Retinal pigment epithelial cell (primary cell): Measurements from ENCODE around the gene SLX9.

Experiments
- DNase-seq: peaks from one replicate; pipeline ENCODE4 v3.0.0-alpha.2; 2010; ENCODE audit warnings: low read depth
- H3K4me3 ChIP-seq: 2 replicates; pipeline ENCODE4 v1.5.1; 2011; ENCODE audit warnings: mild to moderate bottlenecking, low read length, control low read depth, moderate library complexity
- TF ChIP-seq, protein P1 (sequence below): conservative IDR thresholded peaks from 2 replicates; pipeline ENCODE4 v1.5.1; 2011; ENCODE audit warnings: low read depth, low read length, control low read depth, inconsistent platforms

SLX9 gene

GRCh38 chr21:45003331-45004058, 63.7 kb downstream of the SLX9 start:
- no peak for DNase-seq
- H3K4me3 ChIP-seq, result no peak overlapping the region

GRCh38 chr21:45004059-45004422, 64.2 kb downstream of the SLX9 start:
- TF ChIP-seq, protein P1, sequence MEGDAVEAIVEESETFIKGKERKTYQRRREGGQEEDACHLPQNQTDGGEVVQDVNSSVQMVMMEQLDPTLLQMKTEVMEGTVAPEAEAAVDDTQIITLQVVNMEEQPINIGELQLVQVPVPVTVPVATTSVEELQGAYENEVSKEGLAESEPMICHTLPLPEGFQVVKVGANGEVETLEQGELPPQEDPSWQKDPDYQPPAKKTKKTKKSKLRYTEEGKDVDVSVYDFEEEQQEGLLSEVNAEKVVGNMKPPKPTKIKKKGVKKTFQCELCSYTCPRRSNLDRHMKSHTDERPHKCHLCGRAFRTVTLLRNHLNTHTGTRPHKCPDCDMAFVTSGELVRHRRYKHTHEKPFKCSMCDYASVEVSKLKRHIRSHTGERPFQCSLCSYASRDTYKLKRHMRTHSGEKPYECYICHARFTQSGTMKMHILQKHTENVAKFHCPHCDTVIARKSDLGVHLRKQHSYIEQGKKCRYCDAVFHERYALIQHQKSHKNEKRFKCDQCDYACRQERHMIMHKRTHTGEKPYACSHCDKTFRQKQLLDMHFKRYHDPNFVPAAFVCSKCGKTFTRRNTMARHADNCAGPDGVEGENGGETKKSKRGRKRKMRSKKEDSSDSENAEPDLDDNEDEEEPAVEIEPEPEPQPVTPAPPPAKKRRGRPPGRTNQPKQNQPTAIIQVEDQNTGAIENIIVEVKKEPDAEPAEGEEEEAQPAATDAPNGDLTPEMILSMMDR, result no peak
- DNase-seq, result no peak
- H3K4me3 ChIP-seq, result no peak overlapping the region

More at GRCh38 chr21:45003331-45004058, 63.7 kb downstream of the SLX9 start:
- TF ChIP-seq, protein P1, result peak; percentile 15

DNA sequence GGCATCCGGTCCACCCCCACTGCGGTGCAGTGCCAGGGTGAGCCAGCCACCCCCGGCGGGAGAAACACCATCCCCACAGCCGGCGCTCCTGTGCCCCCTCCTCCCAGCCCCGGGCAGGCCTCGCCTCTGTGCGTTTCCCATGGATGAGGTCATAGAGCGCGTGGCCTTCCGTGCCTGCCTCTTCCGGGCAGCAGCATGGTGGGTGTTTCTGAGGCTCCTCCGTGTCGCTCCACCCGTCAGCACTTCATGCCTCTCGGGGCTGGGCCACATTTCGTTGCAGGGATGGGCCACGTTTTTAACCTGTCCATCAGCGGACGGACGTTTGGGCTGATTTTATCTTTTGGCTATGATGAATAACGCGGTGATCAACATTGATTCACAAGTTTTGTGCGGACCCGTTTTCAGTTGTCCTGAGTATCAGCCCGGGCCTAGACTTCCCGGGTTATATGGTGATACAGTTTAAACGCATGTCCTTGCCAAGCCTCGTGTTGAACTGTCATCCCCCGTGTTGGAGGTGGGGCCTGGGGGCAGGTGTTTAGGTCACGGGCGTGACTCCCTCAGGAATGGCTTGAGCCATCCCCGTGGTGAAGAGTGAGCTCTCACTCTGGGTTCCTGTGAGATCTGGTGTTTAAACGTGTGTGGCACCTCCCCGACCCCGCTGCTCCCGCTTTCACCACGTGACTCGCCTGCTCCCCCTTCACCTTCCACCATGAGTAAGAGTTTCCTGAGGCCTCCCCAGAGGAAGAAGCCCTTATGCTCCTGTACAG, 64.8 kb downstream of the SLX9 start:
- TF ChIP-seq, protein P1, result no peak
- H3K4me3 ChIP-seq, result no peak overlapping the region
- DNase-seq, result no peak

- H3K4me3 ChIP-seq, result no peak overlapping the region
- TF ChIP-seq, protein P1, result no peak
- no peak for DNase-seq
These were observed 66.8 kb downstream of the SLX9 start for GRCh38 chr21:45006536-45007095.

DNA sequence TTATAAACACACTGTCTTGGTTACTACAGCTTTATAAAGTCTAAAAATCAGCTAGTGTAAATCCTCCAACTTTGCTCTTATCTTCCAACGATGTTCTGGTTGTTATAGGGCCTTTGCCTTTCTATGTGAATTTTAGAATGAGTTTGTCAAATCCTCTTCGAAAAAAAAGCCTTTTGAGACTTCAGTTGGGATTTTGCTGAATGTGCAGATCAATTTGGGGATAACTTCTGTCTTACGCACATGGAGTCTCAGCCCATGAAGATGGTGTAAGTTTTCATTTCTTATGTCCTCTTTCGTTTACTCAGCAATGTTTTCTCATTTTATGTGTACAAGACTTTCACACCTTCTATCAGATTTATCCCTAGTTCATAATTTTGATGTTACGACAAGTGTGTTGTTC, 69.8 kb downstream of the SLX9 start:
- DNase-seq, result no peak
- TF ChIP-seq, protein P1, result no peak
- H3K4me3 ChIP-seq, result no peak overlapping the region

DNA sequence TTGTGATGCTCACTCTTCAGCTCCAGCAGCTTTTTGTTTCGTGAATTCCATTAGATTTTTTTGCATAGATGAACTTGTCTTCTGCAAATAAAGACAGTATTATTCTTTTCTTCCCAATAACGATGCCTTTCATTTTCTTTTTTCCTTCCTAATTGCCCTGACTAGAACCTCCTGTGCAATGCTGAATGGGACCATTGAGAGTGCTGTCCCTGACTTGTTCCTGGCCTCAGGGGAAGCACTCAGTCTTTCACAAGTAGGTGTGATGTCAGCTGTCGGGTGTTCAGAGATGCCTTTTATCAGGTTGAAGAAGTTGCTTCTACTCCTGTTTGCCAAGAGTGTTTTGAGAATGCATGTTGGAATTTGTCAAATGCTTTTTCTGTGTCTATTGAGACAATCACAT, 70.3 kb downstream of the SLX9 start:
- TF ChIP-seq, protein P1, result no peak
- DNase-seq, result no peak
- H3K4me3 ChIP-seq, result no peak overlapping the region

DNA sequence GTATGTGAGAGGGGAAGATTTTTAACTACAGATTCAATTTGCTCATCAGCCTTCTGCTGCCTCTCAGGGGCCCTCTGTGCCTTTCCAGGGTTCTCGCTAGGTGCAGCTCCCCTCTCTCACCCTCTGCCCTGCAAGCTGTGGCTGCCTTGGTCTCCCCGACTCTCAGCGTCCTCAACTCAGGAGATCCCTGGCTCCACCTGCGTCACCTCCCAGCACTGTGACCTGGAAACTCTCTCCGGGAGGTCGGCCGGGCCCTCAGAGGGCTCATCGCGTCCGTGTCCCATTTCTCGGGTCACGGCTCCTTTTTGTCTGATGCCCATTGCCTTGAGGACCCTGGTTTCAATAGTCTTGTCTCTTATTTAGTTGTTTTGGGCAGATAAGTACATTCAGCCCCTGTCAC, 71.0 kb downstream of the SLX9 start:
- H3K4me3 ChIP-seq, result no peak overlapping the region
- no peak for DNase-seq
- TF ChIP-seq, protein P1, result no peak
